NCI-H526 treated with DMSO at 0.1 percent for 48 hours (cell line): ENCODE measurements around the gene MAP10.
"Not testable (repeated sequence)": the region's sequence is repeated elsewhere in the genome, so short reads cannot be mapped to it uniquely, and the experiment has no call there.

Source experiments
- DNase-seq: peaks from one replicate; lab custom pipeline; 2025; lab: John Stamatoyannopoulos, UW

The MAP10 gene, protein sequence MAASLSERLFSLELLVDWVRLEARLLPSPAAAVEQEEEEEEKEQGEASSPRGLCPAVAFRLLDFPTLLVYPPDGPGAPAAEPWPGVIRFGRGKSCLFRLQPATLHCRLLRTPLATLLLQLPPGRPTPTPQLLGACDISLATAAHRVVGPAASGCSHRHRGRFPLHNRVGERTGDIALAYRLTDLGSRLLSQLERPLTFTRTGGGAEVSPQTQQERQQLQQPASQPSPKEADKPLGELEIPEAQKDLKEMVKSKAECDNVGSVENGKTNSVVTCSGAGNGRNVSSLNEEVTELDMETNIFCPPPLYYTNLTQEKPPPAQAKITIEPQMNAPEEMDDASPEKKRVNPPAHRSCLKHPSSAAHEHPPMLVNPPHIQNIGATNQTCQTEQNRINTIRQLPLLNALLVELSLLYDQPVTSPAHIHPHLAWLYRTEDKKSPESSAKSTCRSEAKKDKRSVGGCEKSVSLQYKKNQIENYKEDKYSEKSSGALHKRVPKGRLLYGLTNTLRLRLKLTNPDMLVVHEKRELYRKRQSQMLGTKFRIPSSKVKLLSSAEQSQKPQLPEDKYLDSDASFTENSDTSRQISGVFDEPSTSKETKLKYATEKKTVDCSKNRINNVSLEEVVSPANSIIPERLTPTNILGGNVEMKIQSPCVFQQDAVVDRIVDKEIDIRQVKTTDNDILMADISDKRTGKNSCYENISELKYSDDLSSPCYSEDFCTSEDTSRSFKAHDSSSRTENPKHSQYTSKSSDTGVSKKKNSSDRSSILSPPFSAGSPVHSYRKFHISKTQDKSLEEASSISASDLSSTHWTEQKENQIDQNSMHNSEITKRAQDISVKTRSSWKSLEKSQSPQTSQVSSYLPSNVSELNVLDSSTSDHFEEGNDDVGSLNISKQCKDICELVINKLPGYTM

DNA sequence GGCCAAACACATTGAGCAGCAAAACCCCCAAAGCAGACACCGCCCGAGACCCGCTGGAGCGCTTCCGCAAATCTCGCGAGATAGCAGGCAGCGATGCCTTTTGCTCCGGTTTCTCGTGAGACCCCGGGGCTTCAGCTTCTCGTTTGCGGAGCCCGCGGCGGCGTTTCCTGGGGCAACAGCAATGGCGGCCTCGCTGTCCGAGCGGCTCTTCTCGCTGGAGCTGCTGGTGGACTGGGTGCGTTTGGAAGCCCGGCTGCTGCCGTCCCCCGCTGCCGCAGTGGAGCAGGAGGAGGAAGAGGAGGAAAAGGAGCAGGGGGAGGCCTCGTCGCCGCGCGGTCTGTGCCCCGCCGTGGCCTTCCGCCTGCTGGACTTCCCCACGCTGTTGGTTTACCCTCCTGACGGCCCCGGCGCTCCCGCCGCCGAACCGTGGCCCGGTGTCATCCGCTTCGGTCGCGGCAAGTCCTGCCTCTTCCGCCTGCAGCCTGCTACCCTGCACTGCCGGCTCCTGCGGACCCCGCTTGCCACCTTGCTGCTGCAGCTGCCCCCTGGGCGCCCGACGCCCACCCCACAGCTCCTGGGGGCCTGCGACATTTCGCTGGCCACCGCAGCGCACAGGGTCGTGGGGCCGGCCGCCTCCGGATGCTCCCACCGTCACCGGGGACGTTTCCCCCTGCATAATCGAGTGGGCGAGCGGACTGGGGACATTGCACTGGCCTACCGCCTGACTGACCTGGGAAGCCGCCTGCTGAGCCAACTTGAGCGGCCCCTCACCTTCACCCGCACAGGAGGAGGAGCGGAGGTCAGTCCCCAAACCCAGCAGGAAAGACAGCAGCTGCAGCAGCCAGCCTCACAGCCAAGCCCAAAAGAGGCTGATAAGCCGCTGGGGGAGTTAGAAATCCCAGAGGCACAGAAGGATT lies at the start of gene MAP10:
Gene MAP10, plus strand, starts transcription at position 148 of the 917 bp plus-strand sequence. Its CDS starts 34 bp downstream, at position 182.
- DNase-seq = peak; percentile 40

DNA sequence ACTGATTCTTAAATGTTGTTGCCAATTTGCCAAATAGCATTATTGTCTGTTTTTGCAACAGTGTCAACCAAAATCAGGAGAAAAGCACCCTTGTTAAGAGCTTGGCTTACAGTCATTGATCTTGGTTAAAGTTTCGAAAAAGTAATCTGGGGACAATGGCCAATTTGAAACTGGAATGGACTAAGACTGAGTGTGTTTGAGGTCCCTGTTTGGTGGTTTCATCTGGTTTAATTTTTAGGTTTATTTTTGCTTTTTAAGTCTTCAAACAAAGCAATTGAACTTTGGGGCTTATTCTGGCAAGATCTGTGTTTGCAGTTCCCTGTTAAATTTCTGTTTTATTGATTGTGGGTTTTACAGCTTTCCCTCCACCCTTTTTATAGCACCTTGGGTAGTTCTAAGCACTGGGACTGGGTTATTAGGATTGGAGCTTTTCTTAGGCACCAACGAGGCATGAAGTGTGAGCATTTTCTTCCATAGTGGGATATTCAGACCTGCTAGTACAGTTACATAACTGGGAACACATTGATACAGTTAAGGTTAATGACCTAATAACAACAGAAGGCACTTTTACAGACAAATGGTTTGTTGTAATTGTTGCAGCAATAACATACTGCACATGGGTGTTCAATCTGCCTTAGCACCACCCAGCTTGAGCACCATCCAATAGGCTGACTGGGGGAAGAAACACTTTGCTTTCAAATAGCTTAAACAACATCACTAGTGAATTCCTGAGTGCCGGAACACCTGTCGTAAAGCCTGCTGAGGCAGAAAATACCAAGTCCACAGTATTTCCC lies 40.6 kb upstream of the MAP10 start:
- no peak for DNase-seq

DNA sequence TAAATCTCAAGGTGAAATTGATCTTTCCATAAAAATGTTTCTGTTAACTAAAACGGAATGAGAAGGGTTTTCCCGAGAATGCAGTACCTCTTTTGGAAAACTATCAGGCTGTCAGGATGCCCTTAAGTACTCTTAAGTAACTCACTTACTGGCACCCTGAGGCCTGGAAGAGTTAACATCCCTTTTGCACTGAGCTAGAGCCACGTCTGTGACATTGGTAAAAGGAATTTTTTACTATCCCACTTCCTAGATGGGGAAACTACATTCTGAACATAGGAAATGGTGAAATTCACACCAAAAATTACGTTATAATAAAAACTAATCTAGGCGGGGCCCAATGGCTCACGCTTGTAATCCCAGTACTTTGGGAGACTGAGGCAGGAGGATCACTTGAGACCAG lies 39.7 kb upstream of the MAP10 start:
- DNase-seq = no peak

DNA sequence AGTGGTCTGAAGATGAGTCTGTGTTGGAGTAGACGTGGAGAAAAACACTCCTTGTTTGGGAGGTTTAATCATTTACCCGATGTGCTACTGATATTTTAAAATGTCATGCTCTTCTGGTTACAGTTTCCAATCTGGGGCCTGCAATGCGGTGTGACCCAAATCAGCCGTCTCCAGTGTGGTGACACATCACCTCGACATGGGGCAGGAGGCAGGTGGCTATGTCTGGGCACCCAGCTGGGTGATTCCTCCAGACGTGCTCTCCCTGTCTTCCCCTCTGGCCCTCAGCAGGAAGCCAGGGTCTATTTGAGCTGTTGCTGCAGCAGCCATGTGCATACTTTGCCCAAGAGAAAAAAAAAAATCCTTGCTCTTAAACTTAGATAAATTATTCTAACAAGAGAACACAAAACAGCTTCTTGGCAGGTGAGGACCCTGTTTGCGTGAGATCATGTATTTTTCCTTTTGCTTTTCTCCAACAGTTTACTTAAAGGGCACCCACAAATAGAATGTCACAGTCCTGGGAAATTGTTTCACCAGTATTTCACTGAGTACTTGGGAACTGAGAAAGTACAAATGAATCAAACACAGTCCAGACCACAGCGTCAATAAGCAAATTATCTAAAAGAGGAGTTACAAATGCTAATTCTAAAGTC lies 38.9 kb upstream of the MAP10 start:
- no peak for DNase-seq

DNA sequence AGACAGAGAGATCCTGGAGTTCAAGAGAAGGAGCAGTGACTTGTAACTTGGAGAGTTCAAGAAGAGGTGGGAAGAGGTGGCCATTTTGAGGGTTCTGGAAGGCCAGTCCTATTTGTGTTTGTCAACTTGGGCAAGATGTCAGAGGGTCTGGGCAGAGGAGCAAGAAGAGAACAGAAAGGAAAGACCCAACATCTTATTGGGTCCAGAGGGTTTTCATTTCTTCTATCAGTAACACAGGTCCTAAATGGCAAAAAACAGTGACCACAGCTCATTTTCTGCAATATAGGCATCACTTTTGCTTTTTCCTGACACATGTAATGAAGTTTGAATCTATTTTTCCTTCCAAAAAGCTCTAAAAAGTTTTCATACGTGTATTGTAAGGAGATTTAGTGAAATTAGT lies 38.3 kb upstream of the MAP10 start:
- DNase-seq = no peak

DNA sequence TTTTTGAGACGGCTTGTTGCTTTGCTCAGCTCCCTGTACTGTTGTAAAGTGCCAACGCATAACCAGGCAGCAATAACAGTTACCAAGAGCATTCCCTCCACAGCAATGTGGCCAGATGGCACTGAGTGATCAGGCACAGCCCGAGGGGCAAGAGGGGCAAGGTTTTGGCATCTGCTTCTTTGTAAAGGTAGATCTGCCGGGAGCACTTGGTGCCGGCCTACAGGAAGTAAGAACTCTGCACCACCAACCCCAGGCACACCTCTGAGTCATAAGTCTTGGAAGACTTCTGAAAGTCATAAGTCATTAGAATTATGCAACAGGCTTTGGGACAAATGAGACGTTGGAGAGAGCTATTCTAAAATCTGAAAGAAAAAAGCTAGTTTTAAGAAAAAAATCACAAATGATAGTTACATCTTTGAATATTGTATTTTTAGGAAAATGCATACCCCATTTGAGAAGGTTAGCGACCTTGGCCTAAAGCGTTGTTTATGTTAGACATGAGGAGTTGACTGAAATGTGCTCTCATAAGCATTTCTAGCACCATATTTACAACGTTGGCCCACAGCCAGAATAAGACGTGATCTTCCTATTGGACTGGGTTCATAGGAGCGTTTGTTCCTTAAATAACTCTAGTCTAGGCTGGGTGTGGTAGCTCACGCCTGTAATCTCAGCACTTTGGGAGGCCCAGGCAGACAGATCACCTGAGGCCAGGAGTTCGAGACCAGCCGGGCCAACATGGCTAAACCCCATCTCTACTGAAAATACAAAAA lies 37.7 kb upstream of the MAP10 start:
- DNase-seq = no peak

DNA sequence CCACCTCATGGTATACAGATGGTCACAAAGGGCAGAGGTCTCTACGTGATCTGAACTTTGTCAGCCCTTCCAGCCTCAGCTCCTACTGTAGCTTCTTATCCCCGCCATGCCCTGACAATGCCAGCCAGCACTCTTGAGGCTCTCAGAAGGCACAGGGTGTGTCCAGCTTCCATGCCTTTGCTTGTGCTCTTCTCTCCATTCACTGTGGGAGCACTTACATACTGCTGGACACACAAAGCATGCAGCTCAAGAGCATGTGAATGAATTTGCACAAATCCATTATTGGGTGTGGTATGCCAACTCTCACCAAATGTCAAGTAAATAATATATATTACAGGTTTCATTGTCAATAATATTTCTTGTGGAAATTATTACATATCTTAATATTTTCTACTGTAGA lies 36.4 kb upstream of the MAP10 start:
- DNase-seq = no peak

DNA sequence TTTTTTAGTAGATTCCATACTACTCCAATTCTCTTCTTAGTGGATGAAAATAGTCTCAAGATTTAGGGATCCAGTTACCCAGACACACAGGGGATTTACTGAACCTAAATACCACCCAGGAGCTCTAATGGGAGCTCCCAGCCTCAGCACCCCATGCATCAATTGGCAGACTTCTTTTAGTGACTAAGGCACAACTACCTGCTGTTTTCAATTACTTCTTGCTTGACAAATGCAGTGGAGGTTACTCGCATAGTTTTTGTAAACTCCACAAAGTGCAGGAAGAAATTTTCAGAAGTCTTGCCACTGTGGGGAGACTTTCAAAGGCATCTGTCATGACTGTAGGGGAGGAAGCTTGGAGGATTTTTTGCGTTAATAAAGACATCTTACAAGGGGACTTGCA lies 35.5 kb upstream of the MAP10 start:
- no peak for DNase-seq

DNA sequence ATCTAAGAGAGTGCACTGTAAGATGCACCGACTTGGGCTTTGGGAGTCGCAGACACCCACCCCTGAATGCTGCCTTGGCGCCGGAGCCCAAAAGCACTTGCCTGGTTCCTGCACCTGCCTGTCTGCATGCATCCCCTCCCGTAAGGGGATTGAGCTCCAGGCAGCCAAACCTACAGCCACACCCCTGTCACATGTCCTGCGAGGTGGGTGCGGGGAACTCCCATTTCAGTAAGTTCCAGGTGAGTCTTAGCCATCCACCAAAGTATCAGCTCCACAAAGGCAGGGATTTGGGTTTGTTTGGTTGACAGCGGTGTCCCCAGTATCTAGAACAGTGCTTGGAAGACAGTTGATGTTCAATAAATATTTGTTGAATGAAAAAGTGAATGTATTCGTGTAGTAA lies 31.5 kb upstream of the MAP10 start:
- no peak for DNase-seq

DNA sequence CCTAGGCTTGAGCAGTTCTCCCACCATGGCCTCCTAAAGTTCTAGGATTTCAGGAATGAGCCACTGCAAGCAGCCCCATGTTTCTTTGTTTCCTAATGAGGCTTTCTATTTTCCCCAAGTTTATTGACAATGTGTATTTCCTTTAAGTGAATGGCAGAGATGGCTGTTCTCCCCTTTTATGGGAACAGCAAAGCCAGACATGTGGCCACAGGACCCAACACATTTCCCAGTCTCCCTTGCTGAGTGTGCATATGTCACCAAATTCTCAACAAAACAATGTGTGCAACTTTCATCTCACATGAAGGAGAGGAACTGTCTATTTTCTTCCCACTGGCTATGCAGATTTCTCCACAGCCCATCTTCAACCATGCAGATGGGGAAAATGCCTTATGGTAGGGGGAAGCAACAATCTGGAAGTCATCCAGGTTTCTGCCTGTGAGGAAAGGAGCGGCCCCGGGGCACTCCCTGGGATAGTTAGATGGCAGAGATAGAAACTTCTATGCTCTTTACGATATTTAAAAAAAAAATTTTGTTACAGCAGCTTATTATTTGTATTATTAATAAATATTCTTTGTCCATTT lies 28.6 kb upstream of the MAP10 start:
- DNase-seq = no peak

DNA sequence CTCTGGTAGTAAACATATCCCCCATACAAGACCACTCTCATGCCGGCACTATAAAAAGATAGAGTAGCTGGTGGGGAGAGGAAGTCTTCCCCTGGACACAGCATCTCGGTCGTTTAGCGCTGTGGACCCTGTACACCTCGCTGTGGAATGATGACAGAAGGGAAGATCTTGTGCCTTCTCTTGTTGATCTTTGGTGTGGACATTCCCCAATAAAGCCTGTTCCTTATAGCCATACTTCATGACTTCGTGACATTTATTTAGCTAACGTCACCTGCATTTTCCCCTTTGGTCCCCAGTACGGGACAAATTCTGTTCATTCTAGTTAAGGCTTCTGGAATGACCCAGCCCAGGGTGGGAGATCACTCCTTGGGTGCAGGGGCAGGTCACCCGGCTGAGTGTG lies 24.9 kb upstream of the MAP10 start:
- DNase-seq = no peak

DNA sequence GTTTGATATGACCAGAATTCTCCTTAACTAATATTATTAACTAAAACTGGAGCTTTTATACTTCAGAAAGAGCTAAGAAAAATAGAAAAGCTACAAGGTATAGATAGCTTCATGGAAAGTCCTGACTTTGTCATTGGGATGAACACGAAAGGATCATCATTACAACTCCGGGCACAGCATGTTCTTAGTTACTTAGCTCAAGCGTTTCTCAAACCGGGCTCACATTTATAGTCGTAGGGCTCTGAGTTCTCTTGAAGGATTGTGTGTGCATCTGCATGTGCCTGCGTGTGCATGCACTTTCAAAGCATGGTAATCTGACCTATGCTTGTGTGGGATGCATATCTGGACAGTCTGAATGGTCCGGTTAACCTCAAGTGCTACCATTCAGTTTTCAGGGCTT lies 20.4 kb upstream of the MAP10 start:
- DNase-seq = no peak

DNA sequence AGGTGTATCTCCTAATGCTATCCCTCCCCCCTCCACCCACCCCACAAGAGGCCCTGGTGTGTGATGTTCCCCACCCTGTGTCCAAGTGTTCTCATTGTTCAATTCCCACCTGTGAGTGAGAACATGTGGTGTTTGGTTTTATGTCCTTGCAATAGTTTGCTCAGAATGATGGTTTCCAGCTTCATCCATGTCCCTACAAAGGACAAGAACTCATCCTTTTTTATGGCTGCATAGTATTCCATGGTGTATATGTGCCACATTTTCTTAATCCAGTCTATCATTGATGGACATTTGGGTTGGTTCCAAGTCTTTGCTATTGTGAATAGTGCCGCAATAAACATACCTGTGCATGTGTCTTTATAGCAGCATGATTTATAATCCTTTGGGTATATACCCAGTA lies 19.6 kb upstream of the MAP10 start:
- not testable (repeated sequence) for DNase-seq

DNA sequence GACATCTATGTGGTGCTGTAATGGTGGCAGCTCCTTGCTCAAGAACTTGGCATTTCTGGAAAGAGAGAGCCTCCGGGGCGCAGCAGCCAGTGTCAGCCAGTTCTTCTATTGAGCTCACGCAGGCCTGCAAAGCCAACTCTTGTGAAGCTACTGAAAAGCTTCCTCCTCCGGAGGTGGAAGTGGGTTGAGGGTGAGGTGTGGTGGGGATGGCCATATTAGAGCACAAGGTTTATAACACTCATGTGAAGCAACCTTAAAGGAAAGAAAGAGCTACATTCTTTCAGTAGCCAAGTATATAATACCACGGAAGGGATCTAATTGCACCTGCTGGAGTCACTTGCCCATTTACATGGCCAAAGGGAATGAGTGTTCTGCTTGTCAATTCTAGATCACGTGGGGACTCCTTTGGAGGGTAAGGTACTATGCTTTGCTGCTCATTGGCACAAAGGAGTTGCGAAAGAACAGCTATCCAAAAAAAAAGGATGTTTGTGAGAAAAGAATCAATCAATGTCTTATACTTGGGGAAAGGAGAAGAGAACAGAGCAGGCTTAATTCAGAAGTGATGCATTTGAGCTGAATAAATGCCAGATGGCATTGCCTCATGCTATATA lies 18.3 kb upstream of the MAP10 start:
- no peak for DNase-seq

DNA sequence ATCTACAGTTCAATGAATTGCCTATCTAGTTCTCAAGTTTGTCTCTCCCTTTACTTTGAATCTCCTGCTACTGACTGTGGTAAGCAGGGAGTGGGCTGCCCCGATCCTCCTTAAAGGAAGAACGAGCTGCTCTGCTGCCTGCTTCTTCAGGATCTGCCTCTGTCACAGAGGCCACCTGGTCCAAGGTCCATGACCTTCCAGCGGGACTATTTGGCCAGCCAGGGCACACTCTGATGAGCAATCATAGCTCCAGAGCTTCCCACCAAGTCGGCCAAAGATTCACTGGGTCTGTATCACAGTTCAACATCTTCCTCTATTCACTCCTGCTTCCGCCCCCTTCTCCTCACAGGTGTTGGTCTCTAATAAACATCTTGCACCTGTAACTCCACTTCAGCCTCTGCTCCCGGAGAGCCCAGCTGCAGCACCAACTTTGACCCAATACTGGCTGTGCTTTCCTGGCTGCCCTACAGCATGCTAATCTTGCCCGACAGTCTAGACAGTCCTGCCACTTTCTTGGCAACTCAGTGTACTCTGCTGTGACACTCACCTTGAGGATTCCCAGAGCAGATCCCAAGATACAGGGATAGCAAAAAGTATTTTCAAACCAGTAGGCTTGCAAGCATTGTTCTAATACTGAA lies 16.9 kb upstream of the MAP10 start:
- no peak for DNase-seq

DNA sequence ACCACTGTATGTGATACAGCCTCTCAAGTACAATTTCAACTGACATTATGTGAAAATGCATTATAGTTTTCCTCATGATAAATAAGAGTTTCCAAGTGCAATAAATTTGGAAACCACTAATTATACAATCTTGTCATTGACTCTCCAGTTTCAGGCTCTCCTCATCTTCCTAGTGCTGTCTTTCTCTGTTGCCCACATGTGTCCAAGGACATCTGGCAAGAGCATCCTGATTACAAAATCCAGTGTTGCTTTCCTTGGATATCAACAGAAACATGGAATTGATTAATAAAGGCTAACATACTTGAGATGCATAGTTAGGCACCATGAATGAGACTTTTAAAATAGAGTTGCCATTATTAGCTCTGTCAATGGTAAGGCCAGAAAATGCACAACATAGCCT lies 15.6 kb upstream of the MAP10 start:
- no peak for DNase-seq

DNA sequence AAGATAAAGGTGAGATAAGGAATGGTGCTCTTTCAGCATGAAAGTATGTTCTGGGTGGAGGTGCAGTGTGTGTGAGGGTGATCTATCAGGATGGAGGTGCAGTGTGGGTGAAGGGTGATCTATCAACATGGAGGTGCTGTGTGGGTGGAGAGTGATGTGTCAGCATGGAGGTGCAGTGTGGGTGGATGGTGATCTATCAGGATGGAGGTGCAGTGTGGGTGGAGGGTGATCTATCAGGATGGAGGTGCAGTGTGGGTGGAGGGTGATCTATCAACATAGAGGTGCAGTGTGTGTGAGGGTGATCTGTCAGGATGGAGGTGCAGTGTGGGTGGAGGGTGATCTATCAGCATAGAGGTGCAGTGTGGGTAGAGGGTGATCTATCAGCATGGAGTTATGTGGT lies 12.3 kb upstream of the MAP10 start:
- no peak for DNase-seq

DNA sequence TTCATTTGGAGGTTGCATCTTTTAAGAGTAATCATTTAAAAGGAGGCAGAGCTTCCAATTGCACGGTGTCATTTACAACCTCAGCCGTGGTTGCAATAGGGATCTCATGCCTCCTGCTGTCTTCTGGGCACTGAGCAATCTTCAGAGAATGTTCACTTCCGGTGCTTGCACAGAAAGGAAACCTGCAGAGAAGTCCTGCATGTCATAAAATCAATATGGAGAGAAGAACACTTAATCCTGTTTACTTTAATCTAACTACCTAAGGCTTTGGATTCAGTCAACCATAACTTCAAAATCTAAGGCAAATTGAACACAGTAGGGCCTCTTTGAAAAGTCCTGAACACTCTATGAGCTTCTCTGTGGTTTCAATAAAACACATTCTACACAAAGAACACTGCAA lies 11.3 kb upstream of the MAP10 start:
- DNase-seq = no peak
